ENCODE results near the gene SYMPK.

The SYMPK gene

GRCh38 chr19:45766296-45766868 lies 96.6 kb downstream of the SYMPK start:
- Mint-ChIP-seq H3K9me3 (no peaks in the 10 kb centered on the region), H3K36me3 (peaks cover 4 to 10% of the 10 kb centered on the region in 2 donors), H3K27me3 (peaks cover 32 to 41% of the 10 kb centered on the region in 2 donors), H3K4me3 (no peak overlapping the region), H3K4me1 (peaks cover 20 to 38% of the 10 kb centered on the region in 2 donors), H3K27ac (no peak overlapping the region)
- ATAC-seq (replicated peaks), result no peak
- no peak for DNase-seq

DNA sequence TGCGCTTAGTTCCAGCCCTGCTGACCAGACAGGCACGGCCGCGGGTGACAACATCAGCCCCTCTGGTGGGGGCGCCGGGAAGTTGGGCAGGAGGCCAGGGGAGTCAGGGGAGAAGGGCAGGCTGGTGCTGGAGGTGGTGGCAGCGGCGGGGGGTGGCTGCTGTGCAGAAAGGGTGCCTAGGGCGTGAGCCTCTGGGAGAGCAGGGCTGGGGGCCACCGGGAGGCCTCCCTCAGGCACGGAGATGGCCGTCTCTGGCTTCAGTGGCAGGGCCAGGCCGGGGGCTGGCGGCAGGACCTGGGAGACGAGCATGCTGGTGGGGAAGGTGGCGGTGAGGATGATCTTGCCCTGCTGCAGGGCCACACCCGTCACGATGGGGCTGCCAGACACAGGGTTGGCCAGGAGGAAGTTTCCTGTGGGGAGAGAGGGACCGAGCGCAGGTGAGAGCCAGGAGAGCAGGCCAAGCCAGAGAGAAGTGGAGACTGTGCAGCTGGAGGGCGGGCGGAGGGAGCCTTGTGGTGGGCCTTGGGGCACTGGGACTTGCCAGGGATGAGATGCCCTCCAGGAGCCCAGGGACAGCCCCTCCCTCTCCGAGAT lies 97.1 kb downstream of the SYMPK start:
- H3K4me1 Mint-ChIP-seq, result peaks cover 15 to 32% of the 10 kb centered on the region in 2 donors
- DNase-seq (no peak), ATAC-seq (replicated peaks) (no peak)
- no peak overlapping the region for H3K4me3 Mint-ChIP-seq
- H3K27ac Mint-ChIP-seq, result no peak overlapping the region
- no peaks in the 10 kb centered on the region for H3K9me3 Mint-ChIP-seq
- peaks cover 0 to 5% of the 10 kb centered on the region in 2 donors for H3K36me3 Mint-ChIP-seq
- H3K27me3 Mint-ChIP-seq, result peaks cover 32 to 42% of the 10 kb centered on the region in 2 donors

Data from stimulated activated naive B cell treated with anti-CD40 and anti-IgM and Interleukin-4, amounts not matched to agents 10 μg/mL and 1 μg/mL and 100 μg/mL, for 72 hours (primary cell).